ENCODE data around the gene KIF26B. TPM values are rescaled to one million over a fixed set of nuclear protein-coding genes. Genes with fewer than 3 reads are reported as not detected.

KIF26B gene
- total RNA-seq, 2 donors from 2014 or later = 0.83 to 1.3 TPM

DNA sequence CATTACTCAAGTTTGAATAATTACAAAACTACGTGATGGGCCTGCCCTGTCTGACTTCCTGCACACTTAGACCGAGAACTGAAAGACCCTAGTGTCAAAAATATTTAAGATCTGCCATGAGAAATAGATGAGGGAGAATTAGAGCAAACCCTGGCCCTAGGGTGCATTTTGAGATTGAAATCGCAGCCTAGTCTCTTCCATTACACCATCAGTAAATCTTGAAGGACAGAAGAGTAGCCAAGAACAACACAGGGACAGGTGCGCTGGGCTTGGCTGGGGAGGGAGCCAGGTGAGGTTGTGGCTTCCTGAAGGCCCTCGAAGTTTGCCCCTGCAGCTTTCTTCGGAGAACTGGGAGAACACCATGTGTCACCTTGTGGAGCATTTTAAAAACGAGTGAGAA is 36.7 kb upstream of the KIF26B start:
- Histone ChIP-seq H3K9me3 (no peaks in the 10 kb centered on the region), H3K36me3 (no peaks in the 10 kb centered on the region), H3K4me1 (no peaks in the 10 kb centered on the region), H3K4me3 (no peak overlapping the region), H3K27me3 (no peaks in the 10 kb centered on the region), H3K27ac (no peak overlapping the region)
- TF ChIP-seq, protein P1, sequence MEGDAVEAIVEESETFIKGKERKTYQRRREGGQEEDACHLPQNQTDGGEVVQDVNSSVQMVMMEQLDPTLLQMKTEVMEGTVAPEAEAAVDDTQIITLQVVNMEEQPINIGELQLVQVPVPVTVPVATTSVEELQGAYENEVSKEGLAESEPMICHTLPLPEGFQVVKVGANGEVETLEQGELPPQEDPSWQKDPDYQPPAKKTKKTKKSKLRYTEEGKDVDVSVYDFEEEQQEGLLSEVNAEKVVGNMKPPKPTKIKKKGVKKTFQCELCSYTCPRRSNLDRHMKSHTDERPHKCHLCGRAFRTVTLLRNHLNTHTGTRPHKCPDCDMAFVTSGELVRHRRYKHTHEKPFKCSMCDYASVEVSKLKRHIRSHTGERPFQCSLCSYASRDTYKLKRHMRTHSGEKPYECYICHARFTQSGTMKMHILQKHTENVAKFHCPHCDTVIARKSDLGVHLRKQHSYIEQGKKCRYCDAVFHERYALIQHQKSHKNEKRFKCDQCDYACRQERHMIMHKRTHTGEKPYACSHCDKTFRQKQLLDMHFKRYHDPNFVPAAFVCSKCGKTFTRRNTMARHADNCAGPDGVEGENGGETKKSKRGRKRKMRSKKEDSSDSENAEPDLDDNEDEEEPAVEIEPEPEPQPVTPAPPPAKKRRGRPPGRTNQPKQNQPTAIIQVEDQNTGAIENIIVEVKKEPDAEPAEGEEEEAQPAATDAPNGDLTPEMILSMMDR (IDR thresholded peaks at IDR 0.05) = no peak
- no peak for DNase-seq (ENCODE audit: low spot score)

DNA sequence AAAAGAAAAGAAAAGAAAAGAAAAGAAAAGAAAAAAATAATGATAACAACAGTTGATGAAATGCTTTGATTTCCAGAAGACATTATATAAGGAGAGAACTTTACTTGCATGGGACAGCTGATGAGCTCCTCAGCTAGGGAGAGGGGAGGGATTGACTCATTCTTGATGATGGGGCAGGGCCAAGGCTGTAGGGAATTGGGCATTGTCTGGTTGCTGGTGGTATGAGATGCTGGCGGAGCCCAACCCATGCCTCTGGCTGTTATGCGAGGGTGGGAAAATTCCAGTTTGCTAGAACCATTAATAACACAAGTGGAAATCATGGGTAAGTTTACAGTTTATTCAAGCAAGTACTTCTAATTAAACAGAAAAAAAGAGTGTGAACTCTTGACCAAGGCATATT is 36.0 kb upstream of the KIF26B start:
- no peak overlapping the region for H3K27ac ChIP-seq
- no peaks in the 10 kb centered on the region for H3K36me3 ChIP-seq
- H3K4me3 ChIP-seq = no peak overlapping the region
- no peaks in the 10 kb centered on the region for H3K27me3 ChIP-seq
- TF ChIP-seq, protein P1 (IDR thresholded peaks at IDR 0.05) = no peak
- H3K9me3 ChIP-seq = no peaks in the 10 kb centered on the region
- no peaks in the 10 kb centered on the region for H3K4me1 ChIP-seq
- no peak for DNase-seq (ENCODE audit: low spot score)

DNA sequence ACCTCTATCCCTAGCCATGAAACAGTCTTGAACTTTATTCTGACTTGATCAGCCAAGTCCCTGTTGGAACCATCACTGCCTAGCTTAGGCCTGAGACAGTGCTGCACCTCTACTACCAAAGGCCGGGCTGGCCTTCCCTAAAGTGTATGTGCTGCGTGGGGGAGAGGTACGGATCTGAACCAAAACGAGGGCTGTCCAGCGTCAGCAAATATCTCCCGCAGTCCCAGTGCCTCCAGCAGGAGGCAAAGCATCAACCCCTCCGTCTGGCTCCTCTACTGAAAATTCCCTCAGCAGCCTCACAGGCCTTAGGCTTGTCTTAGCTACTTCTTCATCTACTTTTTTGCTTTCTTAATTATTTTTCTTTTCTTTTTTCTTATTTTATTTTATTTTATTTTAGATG is 33.3 kb upstream of the KIF26B start:
- no peaks in the 10 kb centered on the region for H3K9me3 ChIP-seq
- H3K36me3 ChIP-seq = no peaks in the 10 kb centered on the region
- H3K4me3 ChIP-seq = no peak overlapping the region
- TF ChIP-seq, protein P1 (IDR thresholded peaks at IDR 0.05) = no peak
- no peaks in the 10 kb centered on the region for H3K4me1 ChIP-seq
- H3K27me3 ChIP-seq = no peaks in the 10 kb centered on the region
- no peak overlapping the region for H3K27ac ChIP-seq
- DNase-seq (ENCODE audit: low spot score) = no peak

DNA sequence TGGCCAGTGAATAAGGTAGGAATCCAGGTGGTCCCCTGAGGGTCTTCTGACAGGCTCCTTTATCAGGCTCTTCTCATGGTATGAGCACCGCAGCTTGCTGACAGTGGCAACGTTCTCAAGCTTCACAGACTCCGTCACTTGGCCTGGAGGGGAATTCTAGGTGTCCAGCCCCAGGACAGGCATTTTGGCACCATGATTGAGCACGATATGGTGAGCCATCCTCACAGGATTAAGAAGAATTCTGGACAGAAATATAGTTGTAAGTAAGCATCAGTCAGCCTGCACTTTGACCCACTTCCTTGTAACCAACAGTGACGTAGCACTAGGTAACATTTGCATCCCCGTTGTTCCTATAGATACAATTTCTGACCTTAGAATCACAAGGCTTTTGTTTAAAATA is 30.5 kb upstream of the KIF26B start:
- Histone ChIP-seq H3K27me3 (no peaks in the 10 kb centered on the region), H3K4me1 (no peaks in the 10 kb centered on the region), H3K4me3 (no peak overlapping the region), H3K9me3 (no peaks in the 10 kb centered on the region), H3K27ac (no peak overlapping the region), H3K36me3 (no peaks in the 10 kb centered on the region)
- no peak for DNase-seq (ENCODE audit: low spot score)
- TF ChIP-seq, protein P1 (IDR thresholded peaks at IDR 0.05) = no peak

DNA sequence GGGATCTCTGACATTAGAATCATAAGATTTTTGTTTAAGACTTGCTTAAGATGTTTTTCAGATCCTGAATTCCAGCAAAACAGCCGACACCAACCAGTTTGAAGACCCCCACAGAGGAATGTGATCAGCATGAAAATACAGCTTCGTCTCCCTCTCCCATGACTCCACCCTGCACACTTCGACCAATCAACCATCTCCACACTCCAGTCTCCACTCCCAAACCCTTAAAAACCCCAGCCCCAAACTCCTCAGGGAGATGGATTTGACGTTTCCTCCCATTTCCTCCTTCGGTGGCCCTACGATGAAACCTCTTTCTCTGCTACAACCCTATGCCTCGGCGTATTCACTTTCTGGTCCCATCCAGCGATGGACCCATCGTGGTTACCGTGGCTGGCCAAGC is 30.1 kb upstream of the KIF26B start:
- peaks cover 0 to under 1% of the 10 kb centered on the region in 2 donors for H3K4me1 ChIP-seq
- no peaks in the 10 kb centered on the region for H3K9me3 ChIP-seq
- no peak overlapping the region for H3K27ac ChIP-seq
- no peak overlapping the region for H3K4me3 ChIP-seq
- no peak for DNase-seq (ENCODE audit: low spot score)
- H3K27me3 ChIP-seq = no peaks in the 10 kb centered on the region
- H3K36me3 ChIP-seq = no peaks in the 10 kb centered on the region
- TF ChIP-seq, protein P1 (IDR thresholded peaks at IDR 0.05) = no peak

GRCh38 chr1:245126530-245126929 is 28.3 kb upstream of the KIF26B start:
- no peaks in the 10 kb centered on the region for H3K9me3 ChIP-seq
- peaks cover 0 to 4% of the 10 kb centered on the region in 2 donors for H3K4me1 ChIP-seq
- no peak overlapping the region for H3K4me3 ChIP-seq
- TF ChIP-seq, protein P1 (IDR thresholded peaks at IDR 0.05) = no peak
- no peak for DNase-seq (ENCODE audit: low spot score)
- H3K27ac ChIP-seq = no peak overlapping the region
- H3K27me3 ChIP-seq = no peaks in the 10 kb centered on the region
- no peaks in the 10 kb centered on the region for H3K36me3 ChIP-seq
